Mesothelial cell of epicardium (in vitro differentiated cells): ENCODE measurements around the gene FEZ2. TPM values are rescaled to one million over a fixed set of nuclear protein-coding genes. Genes with fewer than 3 reads are reported as not detected.
A peak's percentile ranks its signal among the peaks of the same experiment; 100 is the strongest.

Experiments
- DNase-seq, 2 experiments: peaks; one replicate each; pipeline ENCODE4 v3.0.0; 2021; ENCODE audit warnings: low spot score in 2 of 2; ENCODE audit not compliant: unreplicated experiment in 2 of 2
- H3K27ac Mint-ChIP-seq: 2 replicates; pipeline ENCODE4 v1.8.0; 2021; ENCODE audit warnings: mixed read lengths
- H3K27me3 Mint-ChIP-seq: 2 replicates; pipeline ENCODE4 v1.8.0; 2021; ENCODE audit warnings: low read depth, mixed read lengths
- H3K36me3 Mint-ChIP-seq: 2 replicates; pipeline ENCODE4 v1.8.0; 2021; ENCODE audit warnings: mixed read lengths
- H3K4me1 Mint-ChIP-seq: 2 replicates; pipeline ENCODE4 v1.8.0; 2021; ENCODE audit warnings: mixed read lengths
- H3K4me3 Mint-ChIP-seq: 2 replicates; pipeline ENCODE4 v1.8.0; 2021; ENCODE audit warnings: mild to moderate bottlenecking, moderate library complexity, mixed read lengths
- H3K9me3 Mint-ChIP-seq: 2 replicates; pipeline ENCODE4 v1.8.0; 2021; ENCODE audit warnings: mixed read lengths
- total RNA-seq: library from RNA; stranded (reverse); gene quantifications from 3 replicates; pipeline ENCODE4 v1.2.1, GENCODE V29; 2021
- TF ChIP-seq, protein P1 (sequence below): fragments of 200-600 bp; sonication (generic); IDR thresholded peaks from one replicate; pipeline ENCODE4 v1.5.0; 2021; ENCODE audit warnings: antibody characterized with exemption; ENCODE audit not compliant: unreplicated experiment

The FEZ2 gene
- total RNA-seq, 1 donor from 2014 or later, result 60.4 TPM

DNA sequence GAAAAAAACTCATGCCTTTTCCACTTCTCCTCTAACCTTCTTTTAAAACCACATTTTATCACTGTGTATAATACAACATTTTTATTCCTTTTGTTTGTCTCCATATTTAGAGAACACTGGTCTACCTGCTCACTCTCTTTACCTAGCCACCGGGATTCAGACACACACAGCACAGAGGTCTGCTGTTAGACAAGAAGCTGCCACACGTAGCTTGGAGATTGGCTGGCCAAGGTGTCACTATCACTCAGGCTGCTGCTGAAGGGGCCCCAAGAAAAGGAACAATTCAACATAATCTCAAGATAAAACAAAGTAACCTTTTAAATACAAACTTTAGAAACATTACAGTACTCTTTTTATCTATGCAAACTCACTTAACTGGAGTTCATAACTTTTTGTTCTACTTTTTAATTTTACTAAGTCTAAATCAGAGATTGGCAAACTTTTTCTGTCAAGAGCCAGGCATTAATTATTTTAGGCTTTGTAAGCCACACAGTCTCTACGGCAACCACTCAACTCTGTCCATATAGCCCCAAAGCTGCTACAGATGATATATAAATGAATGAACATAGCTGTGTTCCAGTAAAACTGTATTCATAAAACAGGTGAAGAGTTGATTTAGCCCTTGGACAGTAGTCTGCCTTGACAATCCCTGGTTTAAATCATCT, 25.8 kb downstream of the FEZ2 start:
- peaks cover 29% of the 10 kb centered on the region for H3K36me3 Mint-ChIP-seq
- H3K27ac Mint-ChIP-seq, result peak overlapping the region; percentile 94
- H3K4me1 Mint-ChIP-seq, result peaks cover 41% of the 10 kb centered on the region
- H3K4me3 Mint-ChIP-seq, result no peak overlapping the region
- DNase-seq, result no peak
- no peaks in the 10 kb centered on the region for H3K27me3 Mint-ChIP-seq
- TF ChIP-seq, protein P1, sequence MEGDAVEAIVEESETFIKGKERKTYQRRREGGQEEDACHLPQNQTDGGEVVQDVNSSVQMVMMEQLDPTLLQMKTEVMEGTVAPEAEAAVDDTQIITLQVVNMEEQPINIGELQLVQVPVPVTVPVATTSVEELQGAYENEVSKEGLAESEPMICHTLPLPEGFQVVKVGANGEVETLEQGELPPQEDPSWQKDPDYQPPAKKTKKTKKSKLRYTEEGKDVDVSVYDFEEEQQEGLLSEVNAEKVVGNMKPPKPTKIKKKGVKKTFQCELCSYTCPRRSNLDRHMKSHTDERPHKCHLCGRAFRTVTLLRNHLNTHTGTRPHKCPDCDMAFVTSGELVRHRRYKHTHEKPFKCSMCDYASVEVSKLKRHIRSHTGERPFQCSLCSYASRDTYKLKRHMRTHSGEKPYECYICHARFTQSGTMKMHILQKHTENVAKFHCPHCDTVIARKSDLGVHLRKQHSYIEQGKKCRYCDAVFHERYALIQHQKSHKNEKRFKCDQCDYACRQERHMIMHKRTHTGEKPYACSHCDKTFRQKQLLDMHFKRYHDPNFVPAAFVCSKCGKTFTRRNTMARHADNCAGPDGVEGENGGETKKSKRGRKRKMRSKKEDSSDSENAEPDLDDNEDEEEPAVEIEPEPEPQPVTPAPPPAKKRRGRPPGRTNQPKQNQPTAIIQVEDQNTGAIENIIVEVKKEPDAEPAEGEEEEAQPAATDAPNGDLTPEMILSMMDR, result no peak
- no peaks in the 10 kb centered on the region for H3K9me3 Mint-ChIP-seq

DNA sequence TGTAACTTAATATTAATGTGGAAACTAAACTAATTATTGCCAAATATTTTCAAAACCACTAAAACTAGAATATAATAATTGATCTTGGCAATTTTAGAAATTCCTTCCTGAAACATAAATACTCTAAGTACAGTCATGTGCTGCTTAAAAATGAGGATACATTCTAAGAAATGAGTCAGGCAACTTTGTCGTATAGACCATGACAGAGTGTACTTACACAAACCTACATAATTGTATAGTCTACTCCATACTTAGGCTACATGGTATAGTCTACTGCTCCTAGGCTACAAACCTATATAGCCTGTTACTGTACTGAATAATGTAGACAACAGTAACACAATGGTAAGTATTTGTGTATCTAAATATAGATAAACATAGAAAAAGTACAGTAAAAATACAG, 27.6 kb downstream of the FEZ2 start:
- Mint-ChIP-seq H3K9me3 (no peaks in the 10 kb centered on the region), H3K27ac (peak overlapping the region; percentile 60), H3K36me3 (peaks cover 27% of the 10 kb centered on the region), H3K4me1 (peaks cover 46% of the 10 kb centered on the region), H3K4me3 (no peak overlapping the region), H3K27me3 (no peaks in the 10 kb centered on the region)
- DNase-seq, result no peak
- TF ChIP-seq, protein P1, result no peak

DNA sequence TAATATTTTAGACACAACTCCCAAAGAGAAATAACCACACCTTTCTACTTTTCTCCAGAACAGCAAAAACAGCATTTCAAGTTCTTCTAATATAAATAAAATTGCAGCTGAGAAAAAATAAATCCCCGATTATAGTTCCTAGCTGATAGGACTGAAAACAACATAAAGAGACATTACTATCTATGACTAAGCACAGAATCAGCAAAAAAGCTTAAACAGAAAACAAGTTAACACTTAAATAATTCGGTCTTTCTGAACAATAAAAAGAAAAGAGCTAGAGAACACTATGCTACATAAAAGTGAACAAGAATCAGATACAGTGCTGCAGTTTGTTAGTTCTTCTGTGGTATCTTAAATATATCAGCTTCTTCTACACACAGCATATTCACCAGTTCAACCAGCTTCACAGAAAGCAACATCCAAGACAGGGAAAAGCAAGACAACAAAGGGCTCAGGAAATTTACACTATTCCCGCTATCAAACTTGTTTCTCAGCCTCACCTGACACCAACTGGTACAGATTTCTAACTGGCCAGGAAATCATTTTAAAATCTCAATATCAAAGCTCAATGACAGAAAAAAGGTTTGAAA, 28.6 kb downstream of the FEZ2 start:
- Mint-ChIP-seq H3K9me3 (no peaks in the 10 kb centered on the region), H3K4me3 (peak overlapping the region; percentile 25), H3K36me3 (peaks cover 24% of the 10 kb centered on the region), H3K4me1 (peaks cover 53% of the 10 kb centered on the region), H3K27me3 (no peaks in the 10 kb centered on the region), H3K27ac (peak overlapping the region; percentile 97)
- no peak for DNase-seq
- TF ChIP-seq, protein P1, result no peak

DNA sequence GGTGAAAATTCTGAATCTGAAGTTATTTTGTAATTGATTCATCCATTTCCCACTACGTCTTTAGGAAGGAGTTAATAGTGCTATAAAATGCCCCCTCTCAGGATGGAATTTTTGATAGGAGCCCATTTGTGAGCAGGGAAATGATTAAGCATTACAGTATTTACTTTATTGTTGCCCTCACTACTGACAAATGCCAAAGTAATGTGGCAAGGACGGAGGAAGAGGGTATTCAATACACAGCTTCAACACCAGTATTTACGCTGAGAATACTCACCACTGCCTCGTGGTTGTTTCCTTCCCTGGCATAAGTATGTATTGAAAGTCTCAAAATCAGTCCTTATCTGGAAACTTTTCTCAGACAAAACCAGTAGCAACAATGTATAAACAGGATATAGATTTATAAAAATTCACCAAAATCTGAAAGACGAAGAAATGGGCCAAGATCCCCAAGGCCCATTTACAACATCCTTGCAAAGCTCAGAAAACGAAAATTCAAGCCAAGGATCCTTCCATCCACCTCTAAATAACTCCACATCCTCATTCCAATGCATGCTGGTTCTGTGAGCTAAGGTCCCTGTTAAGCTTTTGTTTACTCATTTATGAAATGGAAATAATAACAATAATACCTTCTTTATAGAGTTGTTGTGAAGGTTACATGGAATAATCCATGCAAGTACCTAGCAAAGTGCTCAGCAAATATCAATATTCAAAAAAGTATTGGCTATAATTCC, 29.3 kb downstream of the FEZ2 start:
- Mint-ChIP-seq H3K27me3 (no peaks in the 10 kb centered on the region), H3K4me3 (no peak overlapping the region), H3K9me3 (no peaks in the 10 kb centered on the region), H3K36me3 (peaks cover 20% of the 10 kb centered on the region), H3K4me1 (peaks cover 59% of the 10 kb centered on the region), H3K27ac (peak overlapping the region; percentile 97)
- TF ChIP-seq, protein P1, result no peak
- DNase-seq, result no peak

DNA sequence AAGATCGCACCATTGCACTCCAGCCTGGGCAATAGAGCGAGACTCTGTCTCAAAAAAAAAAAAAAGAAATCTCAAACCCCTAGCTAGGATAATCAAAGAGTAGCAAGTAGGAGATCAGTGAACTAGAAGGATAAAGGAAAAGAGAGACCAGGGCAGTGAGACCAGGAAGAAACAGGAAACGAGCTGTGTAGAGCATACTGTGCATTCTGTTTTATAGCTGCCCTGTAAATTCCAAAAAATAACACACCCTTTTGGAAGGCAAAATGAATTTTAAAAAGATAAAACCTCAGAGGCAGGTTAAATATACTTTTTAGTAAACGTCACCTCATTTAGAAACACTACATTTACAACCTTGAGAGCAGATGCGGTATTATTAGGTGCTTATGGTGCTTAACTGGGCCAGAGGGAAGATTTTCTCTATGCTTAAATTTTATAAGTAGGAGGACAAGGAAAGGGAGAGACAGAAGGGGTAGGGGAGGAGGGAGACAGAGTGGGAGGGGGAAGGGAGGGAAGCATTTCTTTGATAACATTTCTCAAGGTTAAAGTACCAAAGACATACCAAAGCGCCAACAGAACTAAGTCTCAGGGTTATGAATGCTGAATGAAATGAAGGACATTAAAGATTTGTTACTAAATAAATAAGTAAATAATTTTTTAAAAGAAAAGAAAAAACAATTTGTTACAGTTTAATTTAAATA, 30.1 kb downstream of the FEZ2 start:
- no peak for DNase-seq
- no peaks in the 10 kb centered on the region for H3K9me3 Mint-ChIP-seq
- H3K4me3 Mint-ChIP-seq, result no peak overlapping the region
- peaks cover 20% of the 10 kb centered on the region for H3K36me3 Mint-ChIP-seq
- TF ChIP-seq, protein P1, result no peak
- H3K4me1 Mint-ChIP-seq, result peaks cover 61% of the 10 kb centered on the region
- peak overlapping the region; percentile 86 for H3K27ac Mint-ChIP-seq
- H3K27me3 Mint-ChIP-seq, result no peaks in the 10 kb centered on the region
